Activated naive CD4-positive, alpha-beta T cell treated with anti-CD3 and anti-CD28 coated beads, Interleukin-2, amount 50 U/mL, for 72 hours (primary cell): ENCODE measurements around the gene NBAS. TPM values are rescaled to one million over a fixed set of nuclear protein-coding genes. Genes with fewer than 3 reads are reported as not detected.
A peak's percentile ranks its signal among the peaks of the same experiment; 100 is the strongest.
"Not testable (repeated sequence)": the region's sequence is repeated elsewhere in the genome, so short reads cannot be mapped to it uniquely, and the experiment has no call there.

ENCODE experiments used
- ATAC-seq, 2 donors: fragments of 150-1000 bp; cut with Tn5 transposase; 2 replicates each; pipeline ENCODE4 v1.10.0; 2021; ENCODE audit warnings: mild to moderate bottlenecking in 2 of 2, moderate library complexity in 2 of 2
- DNase-seq, 2 donors: peaks; one replicate each; pipeline ENCODE4 v3.0.0; 2021 to 2022; ENCODE audit warnings: low spot score in 2 of 2
- H3K27ac Mint-ChIP-seq, 2 donors: one replicate each; pipeline ENCODE4 v1.8.0; 2022; ENCODE audit warnings: mild to moderate bottlenecking in 2 of 2, mixed read lengths in 2 of 2
- H3K36me3 Mint-ChIP-seq, 2 donors: one replicate each; pipeline ENCODE4 v1.8.0; 2022; ENCODE audit warnings: mixed read lengths in 2 of 2
- H3K9me3 Mint-ChIP-seq, 2 donors: one replicate each; pipeline ENCODE4 v1.8.0; 2022; ENCODE audit warnings: mixed read lengths in 2 of 2
- total RNA-seq, 2 donors: library from RNA; stranded (reverse); gene quantifications; one replicate each; pipeline ENCODE4 v1.2.3, GENCODE V29; 2022

NBAS gene
- total RNA-seq, 2 donors from 2014 or later, result 30.5 to 46.3 TPM

DNA sequence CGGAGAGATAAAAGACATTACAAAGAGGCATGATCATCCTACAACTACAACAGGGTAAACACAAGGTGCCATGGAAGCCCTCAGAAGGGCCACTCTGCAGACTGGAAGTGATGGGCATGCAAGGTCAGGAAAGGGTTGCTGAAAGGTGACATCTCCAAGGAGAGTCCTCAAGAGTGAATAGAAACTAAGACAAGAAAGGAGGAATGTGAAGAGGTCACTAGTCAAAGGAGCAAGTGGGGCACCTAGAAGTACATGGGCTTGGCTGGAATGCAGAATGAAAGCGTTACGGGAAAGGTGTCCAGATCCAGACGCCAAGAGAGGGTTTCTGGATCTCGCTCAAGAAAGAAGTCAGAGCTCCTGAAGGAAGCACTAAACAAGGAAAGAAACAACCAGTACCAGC is 314.3 kb downstream of the NBAS start:
- H3K27ac Mint-ChIP-seq, result no peak overlapping the region
- H3K36me3 Mint-ChIP-seq, result peaks cover 22 to 28% of the 10 kb centered on the region in 2 donors
- DNase-seq, result no peak
- H3K9me3 Mint-ChIP-seq, result peaks cover 7 to 8% of the 10 kb centered on the region in 2 donors
- ATAC-seq, result no peak

DNA sequence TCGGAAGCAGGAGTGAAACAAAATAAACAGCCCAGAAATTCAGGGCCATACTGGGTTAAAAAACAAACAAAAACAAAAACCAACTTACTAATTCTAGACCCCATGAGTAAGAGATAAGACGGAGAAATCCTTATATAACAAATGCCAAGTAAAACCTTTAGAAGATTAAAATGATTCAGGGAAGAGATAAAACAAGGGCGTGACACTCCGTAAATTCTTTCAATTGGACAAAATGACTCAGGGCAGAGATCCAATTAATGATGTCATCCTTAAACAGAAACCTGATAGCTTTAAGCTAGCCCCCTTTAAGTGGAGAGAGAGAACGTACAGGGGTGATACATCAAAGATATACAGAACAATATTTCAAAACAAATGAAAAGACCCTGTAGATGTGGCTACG is 317.4 kb downstream of the NBAS start:
- ATAC-seq, result no peak

DNA sequence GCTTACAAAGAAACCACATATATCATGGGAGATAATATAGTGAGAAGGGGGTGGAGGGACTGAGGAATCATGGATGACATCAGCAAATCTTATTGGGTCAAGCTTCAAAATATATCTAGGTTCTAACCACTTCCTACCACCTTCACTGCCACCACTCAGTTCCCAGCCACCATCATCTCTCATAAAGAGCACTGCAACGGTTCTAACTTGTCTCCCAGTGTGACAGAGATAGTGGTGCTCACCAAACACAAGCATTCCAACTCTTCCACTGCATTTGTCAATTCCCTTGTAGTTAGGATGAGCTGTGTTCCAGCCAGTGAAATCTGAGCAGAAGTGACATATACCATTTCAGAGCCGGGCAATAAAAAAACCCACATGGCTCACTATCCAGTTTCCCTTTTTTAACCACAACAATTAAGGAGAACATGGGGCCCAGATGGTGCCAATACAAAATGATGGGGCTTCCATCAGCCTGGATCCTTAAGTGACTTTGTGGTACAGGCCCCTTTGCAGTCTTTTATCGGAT is 318.1 kb downstream of the NBAS start:
- ATAC-seq, result peak in 1 of 2 donors; percentile 16
- Mint-ChIP-seq H3K36me3 (peaks cover 3 to 13% of the 10 kb centered on the region in 2 donors), H3K27ac (no peak overlapping the region), H3K9me3 (peaks cover 0 to 5% of the 10 kb centered on the region in 2 donors)
- DNase-seq, result no peak

More for the DNA sequence above, 317.4 kb downstream of the NBAS start:
- Mint-ChIP-seq H3K27ac (no peak overlapping the region), H3K9me3 (peaks cover 0 to 5% of the 10 kb centered on the region in 2 donors), H3K36me3 (peaks cover 0 to 17% of the 10 kb centered on the region in 2 donors)
- DNase-seq, result no peak

DNA sequence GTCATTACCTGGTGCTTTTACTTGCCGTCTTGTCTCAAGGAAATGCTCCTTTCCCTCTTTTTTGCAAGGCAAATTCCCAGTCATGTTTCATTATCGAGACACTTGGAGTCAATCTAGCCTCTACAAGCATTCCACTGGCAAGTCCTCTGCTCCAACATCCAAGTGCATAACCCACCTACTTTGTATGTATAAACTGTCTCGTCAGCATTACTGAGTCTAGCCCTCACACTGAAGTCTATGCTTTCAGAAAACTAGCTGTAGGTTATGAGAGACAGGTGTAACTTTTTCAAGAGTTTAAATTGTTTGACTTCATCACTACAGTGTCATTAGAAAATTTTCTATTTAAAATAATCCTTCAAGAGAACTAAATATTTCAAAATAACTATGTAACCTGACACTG is 319.2 kb downstream of the NBAS start:
- H3K27ac Mint-ChIP-seq, result no peak overlapping the region
- H3K36me3 Mint-ChIP-seq, result peaks cover 6 to 12% of the 10 kb centered on the region in 2 donors
- ATAC-seq (no peak), DNase-seq (no peak)
- peaks cover 0 to 5% of the 10 kb centered on the region in 2 donors for H3K9me3 Mint-ChIP-seq

DNA sequence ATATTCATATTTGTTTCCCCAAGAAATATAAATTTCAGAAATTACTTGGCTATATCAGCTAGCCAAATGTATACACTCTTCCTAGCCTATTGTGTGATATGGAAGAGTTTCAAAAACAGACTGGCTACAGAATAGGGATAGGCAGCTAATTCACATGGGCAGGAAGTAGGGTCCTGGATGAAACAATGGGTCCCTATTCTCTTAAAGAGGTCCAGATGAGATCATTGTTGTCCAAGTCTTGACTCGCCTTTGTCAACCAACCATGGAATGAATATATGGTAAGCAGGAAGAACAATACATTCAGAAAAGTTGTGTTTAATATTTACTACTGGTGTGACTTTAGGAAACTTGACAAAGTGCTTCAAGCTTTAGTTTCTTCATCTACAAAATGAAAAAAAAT is 319.9 kb downstream of the NBAS start:
- ATAC-seq (no peak), DNase-seq (no peak)

DNA sequence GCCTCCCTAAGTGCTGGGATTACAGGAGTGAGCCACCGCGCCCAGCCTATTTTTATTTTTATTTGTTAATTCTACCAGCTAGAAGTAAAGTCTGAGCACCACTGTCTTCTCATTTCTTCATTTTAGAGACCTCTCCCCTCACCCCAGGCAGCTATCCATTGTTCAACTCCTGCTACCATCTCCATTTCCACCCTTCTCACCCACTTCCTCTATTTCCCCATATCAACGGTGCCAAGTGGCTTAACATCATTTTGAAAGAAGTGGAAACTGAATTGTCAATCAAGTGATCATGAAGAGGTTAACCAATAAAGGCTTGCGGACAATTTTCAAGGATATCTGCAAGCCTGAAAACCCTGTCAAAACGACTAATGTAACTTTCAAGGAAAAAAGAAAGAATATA is 323.1 kb downstream of the NBAS start:
- no peaks in the 10 kb centered on the region for H3K9me3 Mint-ChIP-seq
- DNase-seq, result no peak

More for the DNA sequence above, 319.9 kb downstream of the NBAS start:
- Mint-ChIP-seq H3K9me3 (no peaks in the 10 kb centered on the region), H3K27ac (no peak overlapping the region), H3K36me3 (peaks cover 6% of the 10 kb centered on the region in 2 donors)

DNA sequence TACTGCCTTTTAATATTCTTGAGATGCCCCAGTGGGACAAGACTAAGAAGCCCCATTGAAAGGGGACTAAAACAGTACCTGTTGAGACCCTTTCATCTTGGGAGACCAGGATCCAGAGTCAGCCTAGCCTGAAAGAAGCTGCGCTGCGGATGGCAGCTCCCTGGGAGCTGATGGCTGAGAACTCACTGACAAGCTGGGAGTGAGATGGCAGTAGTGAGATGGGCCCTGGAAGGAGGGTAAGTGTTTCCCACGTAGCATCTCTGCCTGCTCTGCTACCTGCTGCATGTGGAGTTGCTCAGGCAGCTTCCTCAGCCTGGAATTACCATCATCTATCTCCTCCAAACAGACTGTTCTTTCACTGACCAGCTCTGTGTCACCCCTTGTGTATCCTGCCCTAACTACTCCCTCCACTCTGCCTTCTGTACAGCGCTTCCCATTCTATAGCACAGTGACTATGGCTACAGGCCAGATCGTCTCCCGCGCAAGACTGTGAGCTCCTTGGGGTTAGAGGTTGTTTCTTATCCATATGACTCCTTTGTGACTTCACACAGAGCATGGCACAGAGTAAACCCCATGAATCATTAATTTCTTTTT is 330.4 kb downstream of the NBAS start:
- Mint-ChIP-seq H3K36me3 (peaks cover 19 to 26% of the 10 kb centered on the region in 2 donors), H3K27ac (no peak overlapping the region), H3K9me3 (peaks cover 0 to 3% of the 10 kb centered on the region in 2 donors)
- ATAC-seq (no peak), DNase-seq (no peak)

More for the DNA sequence above, 323.1 kb downstream of the NBAS start:
- no peak for ATAC-seq
- Mint-ChIP-seq H3K27ac (no peak overlapping the region), H3K36me3 (peaks cover 5 to 6% of the 10 kb centered on the region in 2 donors)

DNA sequence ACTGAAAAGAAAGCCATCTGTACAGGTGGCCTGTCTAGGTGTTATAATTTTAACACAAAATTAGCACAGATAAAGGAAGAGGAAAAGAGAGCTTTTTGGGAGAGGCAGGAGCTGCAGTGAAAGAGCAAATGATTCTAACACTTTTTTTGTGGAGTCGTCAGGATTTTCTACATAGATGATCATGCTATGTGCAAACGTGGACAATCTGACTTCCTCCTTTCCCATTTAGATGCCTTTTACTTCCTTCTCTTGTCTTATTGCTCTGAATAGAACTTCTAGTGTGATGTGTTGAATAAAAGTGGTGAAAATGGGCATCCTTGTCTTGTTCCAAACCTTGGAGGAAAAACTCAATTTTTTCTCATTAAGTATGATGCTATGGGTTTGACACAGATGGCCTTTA is 334.5 kb downstream of the NBAS start:
- DNase-seq (no peak), ATAC-seq (no peak)
- Mint-ChIP-seq H3K27ac (no peak overlapping the region), H3K36me3 (peaks cover 24 to 26% of the 10 kb centered on the region in 2 donors), H3K9me3 (peaks cover 0 to 3% of the 10 kb centered on the region in 2 donors)

DNA sequence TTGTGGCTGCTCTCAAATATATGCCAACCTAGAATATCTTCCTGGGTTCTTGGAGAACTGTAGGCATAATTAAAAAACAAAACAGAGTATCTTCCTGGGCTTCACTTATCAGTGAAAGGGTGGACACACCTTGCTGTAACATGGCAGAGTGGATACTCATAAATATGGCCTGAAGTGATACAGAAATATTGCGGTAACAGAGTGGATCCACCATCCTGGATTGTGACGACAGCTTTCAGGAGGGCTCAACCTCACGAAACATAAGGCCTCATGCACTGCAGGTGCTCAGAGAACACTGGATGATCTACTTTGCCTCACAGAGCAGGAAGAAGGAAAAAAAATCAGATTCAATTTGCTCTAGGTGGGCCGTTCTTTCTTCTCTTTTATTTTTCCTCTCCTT is 336.0 kb downstream of the NBAS start:
- ATAC-seq, result no peak
- DNase-seq, result no peak
- Mint-ChIP-seq H3K27ac (no peak overlapping the region), H3K9me3 (peaks cover 0 to 3% of the 10 kb centered on the region in 2 donors), H3K36me3 (peaks cover 19 to 21% of the 10 kb centered on the region in 2 donors)

DNA sequence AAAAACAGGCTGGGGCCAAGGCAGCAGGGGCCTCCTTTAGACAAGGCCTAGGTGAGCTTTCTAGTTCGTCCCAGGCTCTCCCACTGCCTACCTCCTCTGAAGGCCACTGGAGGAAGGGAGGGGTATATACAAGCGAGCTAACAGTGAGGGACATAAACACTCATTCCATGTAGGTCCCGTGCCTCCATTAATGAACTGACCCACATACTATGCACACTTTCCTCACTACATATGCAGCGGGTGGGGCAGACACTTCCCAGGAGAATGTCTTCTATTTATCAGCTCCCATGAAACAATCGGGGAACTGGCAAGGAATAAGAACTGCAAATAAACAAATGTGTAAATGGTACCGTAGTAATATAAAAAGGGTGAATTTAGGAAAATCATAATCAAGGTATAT is 336.5 kb downstream of the NBAS start:
- peaks cover 14 to 21% of the 10 kb centered on the region in 2 donors for H3K36me3 Mint-ChIP-seq
- DNase-seq (no peak), ATAC-seq (no peak)
- H3K9me3 Mint-ChIP-seq, result peaks cover 0 to 3% of the 10 kb centered on the region in 2 donors
- H3K27ac Mint-ChIP-seq, result no peak overlapping the region

DNA sequence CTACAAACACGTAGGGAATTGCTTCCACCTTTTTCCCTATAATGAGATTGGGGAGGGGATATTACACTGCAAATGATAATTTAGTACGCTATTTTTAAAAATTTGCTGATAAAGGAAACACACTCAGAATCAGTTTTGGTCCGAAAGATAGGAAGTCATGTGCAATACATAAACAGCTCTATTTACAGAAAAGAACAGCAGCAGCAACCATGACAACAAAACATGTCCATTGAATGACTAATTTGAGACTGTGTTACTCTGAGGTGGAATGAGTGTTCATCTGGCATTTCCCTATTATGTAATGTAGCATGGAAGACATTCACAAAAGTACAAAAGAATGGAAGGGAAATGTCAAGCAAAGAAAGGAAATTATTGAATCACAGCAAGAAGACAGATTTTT is 337.2 kb downstream of the NBAS start:
- H3K27ac Mint-ChIP-seq, result no peak overlapping the region
- H3K9me3 Mint-ChIP-seq, result peaks cover 0 to 3% of the 10 kb centered on the region in 2 donors
- H3K36me3 Mint-ChIP-seq, result peaks cover 12 to 21% of the 10 kb centered on the region in 2 donors
- ATAC-seq (peak in 1 of 2 donors; percentile 60), DNase-seq (no peak)

DNA sequence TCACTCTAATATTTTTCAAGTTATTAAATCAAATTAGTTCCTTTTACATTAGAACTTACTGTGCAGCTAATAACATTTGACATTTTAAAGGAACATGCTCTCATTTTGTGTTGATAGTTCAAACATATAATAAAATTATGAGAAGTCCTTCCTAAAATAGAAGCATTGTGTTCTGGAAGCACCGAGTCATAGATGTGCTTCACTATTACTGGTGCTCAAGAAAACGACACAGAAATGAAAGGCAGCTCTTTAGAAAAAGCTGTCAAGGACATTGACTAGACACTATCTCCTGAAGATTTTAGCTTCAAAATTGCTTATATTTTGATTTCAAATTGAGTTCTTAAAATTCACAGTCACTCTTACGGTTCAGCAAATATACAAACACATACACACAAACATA is 338.3 kb downstream of the NBAS start:
- Mint-ChIP-seq H3K36me3 (peaks cover 2 to 16% of the 10 kb centered on the region in 2 donors), H3K27ac (no peak overlapping the region), H3K9me3 (no peaks in the 10 kb centered on the region)
- ATAC-seq (no peak), DNase-seq (no peak)

DNA sequence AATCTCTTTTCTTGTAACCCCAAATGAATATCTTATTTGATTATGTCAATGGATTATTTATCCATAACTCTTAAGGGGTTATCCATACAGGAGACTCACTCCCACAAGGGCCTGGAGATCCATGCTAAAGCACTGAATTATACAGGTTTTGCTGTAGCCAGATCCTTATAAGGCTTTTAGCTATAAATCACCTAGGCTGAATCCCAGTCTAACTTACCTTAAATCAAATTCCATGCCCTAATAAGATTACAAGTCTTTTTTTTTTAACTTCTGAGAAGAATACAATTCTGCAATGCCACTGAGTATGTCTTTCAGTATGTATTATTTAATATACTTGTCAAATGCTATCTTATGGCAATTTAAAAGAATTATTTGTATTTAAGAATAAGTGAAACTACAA is 340.5 kb downstream of the NBAS start:
- H3K27ac Mint-ChIP-seq, result no peak overlapping the region
- DNase-seq, result no peak
- H3K9me3 Mint-ChIP-seq, result no peaks in the 10 kb centered on the region
- H3K36me3 Mint-ChIP-seq, result peaks cover 11 to 29% of the 10 kb centered on the region in 2 donors
- no peak for ATAC-seq

DNA sequence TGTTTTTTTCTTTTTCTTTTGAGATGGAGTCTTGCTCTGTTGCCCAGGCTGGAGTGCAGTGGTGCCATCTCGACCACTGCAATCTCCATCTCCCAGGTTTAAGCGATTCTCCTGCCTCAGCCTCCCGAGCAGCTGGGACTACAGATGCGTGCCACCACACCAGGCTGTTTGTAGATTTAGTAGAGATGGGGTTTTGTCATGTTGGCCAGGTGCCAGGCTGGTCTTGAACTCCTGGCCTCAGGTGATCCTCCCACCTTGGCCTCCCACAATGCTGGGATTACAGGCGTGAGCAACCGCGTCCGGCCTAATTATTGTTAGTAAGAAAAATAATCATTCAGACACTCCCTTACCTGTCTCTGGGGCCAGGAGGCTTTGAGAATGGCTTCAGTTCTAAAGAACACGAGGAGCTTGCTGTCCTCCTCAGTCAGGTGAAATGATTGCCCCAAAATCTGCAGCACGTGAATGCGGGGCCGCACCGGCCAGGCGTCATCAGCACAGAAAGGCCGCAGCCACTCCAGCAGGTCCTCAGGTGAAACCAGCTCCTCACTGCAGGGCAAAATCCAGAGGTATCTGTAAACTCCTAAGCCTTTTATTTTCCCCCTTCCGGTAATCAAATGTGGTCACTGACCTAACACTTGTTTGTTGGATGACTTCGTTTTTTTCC is 342.6 kb downstream of the NBAS start:
- ATAC-seq (no peak), DNase-seq (no peak)
- H3K9me3 Mint-ChIP-seq, result no peaks in the 10 kb centered on the region
- H3K27ac Mint-ChIP-seq, result no peak overlapping the region
- peaks cover 19 to 32% of the 10 kb centered on the region in 2 donors for H3K36me3 Mint-ChIP-seq

DNA sequence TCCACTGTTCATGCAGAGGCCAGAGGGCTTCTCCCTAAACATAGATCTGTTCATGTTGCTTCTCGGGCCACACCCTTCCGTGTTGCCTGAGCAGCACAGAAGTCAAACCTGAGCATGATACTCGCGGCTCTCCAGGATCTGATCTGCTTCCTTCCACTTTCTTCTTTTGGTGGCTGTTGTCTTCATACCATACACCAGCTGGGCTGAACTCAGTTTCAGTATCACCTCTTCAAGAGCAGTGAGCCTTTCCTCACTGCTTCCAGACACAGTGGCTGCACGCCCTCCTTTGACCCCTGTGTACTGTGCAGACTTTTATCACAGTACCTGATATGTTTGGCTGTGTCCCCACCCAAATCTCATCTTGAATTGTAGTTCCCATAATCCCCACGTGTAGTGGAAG is 348.9 kb downstream of the NBAS start:
- Mint-ChIP-seq H3K36me3 (peaks cover 75 to 76% of the 10 kb centered on the region in 2 donors), H3K27ac (no peak overlapping the region), H3K9me3 (peaks cover 20 to 22% of the 10 kb centered on the region in 2 donors)
- no peak for ATAC-seq
- DNase-seq, result no peak

DNA sequence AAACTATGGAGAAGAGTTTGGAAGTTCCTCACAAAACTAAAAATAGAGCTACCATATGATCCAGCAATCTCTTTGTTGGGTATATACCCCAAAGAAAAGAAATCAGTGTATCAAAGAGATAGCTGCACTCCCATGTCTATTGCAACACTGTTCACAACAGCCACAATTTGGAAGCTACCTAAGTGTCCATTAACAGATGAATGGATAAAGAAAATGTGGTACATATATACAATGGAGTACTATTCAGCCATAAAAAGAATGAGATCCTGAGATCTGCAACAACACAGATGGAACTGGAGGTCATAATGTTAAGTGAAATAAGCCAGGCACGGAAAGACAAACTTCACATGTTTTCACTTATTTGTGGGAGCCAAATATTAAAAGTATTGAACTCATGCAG is 350.6 kb downstream of the NBAS start:
- not testable (repeated sequence) for H3K27ac Mint-ChIP-seq, ATAC-seq, DNase-seq
- Mint-ChIP-seq H3K9me3 (peaks cover 25 to 31% of the 10 kb centered on the region in 2 donors), H3K36me3 (peaks cover 76 to 80% of the 10 kb centered on the region in 2 donors)

DNA sequence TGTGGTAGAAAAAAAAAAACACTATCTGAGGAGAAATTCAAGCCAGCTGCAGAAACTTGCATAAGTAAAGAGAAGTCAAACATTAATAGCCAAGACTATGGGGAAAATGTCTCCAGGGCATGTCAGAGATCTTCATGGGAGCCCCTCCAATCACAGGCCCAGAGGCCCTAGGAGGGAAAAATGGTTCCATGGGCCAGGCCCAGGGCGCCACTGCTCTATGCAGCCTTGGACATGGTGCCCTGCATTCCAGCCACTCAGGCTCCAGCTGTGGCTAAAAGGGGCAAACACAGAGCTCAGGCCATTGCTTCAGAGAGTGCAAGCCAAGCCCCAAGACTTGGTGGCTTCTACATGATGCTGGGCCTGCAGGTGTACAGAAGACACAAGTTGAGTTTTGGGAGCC is 354.7 kb downstream of the NBAS start:
- Mint-ChIP-seq H3K9me3 (peaks cover 22 to 29% of the 10 kb centered on the region in 2 donors), H3K36me3 (peaks cover 58 to 60% of the 10 kb centered on the region in 2 donors), H3K27ac (no peak overlapping the region)
- ATAC-seq (no peak), DNase-seq (no peak)
